ENCODE measurements around the gene PSMD3. TPM values are rescaled to one million over a fixed set of nuclear protein-coding genes. Genes with fewer than 3 reads are reported as not detected.
A peak's percentile ranks its signal among the peaks of the same experiment; 100 is the strongest.
"Not testable (repeated sequence)": the region's sequence is repeated elsewhere in the genome, so short reads cannot be mapped to it uniquely, and the experiment has no call there.

PSMD3 gene
- total and polyA plus RNA-seq, 5 donors = 80.0 to 85.8 (median 81.6) TPM

GRCh38 chr17:39944393-39944711, 36.3 kb upstream of the PSMD3 start:
- Histone ChIP-seq H3K27me3 (ENCODE audit: control insufficient read depth, insufficient read depth) (no peaks in the 10 kb centered on the region), H3K27ac (ENCODE audit: low read length) (no peak overlapping the region), H3K9me3 (ENCODE audit: control insufficient read depth, low read length) (no peaks in the 10 kb centered on the region), H3K4me3 (ENCODE audit: low read length) (no peak overlapping the region), H3K4me1 (ENCODE audit: control insufficient read depth, insufficient read depth, low read length) (no peaks in the 10 kb centered on the region)
- no peak for DNase-seq
- ATAC-seq = no peak
- intact Hi-C loops (cut with DNase I) = no loop called here
- WGBS = 78% methylated on average over 16 of the region's 16 CpGs

GRCh38 chr17:39946551-39947330, 33.9 kb upstream of the PSMD3 start:
- intact Hi-C loops (cut with DNase I) = no loop called here
- H3K9me3 ChIP-seq (ENCODE audit: control insufficient read depth, low read length) = no peaks in the 10 kb centered on the region
- DNase-seq = peak in 2 of 3 donors; percentile 65 to 75
- 66% methylated on average over 15 of the region's 15 CpGs for WGBS
- no peak overlapping the region for H3K4me3 ChIP-seq (ENCODE audit: low read length)
- no peak overlapping the region for H3K27ac ChIP-seq (ENCODE audit: low read length)
- H3K27me3 ChIP-seq (ENCODE audit: control insufficient read depth, insufficient read depth) = no peaks in the 10 kb centered on the region
- no peaks in the 10 kb centered on the region for H3K4me1 ChIP-seq (ENCODE audit: control insufficient read depth, insufficient read depth, low read length)
- peak in 1 of 2 donors; percentile 10 for ATAC-seq

GRCh38 chr17:39948489-39948828, 32.1 kb upstream of the PSMD3 start:
- ATAC-seq; intact Hi-C loops (cut with DNase I); H3K4me3 ChIP-seq (ENCODE audit: low read length); H3K4me1 ChIP-seq (ENCODE audit: control insufficient read depth, insufficient read depth, low read length); H3K27me3 ChIP-seq (ENCODE audit: control insufficient read depth, insufficient read depth); H3K27ac ChIP-seq (ENCODE audit: low read length); H3K9me3 ChIP-seq (ENCODE audit: control insufficient read depth, low read length); DNase-seq: not testable (repeated sequence)
- WGBS = 72% methylated on average over 5 of the region's 5 CpGs

GRCh38 chr17:39949028-39949427, 31.6 kb upstream of the PSMD3 start:
- intact Hi-C loops (cut with DNase I) = no loop called here
- 82% methylated on average over 2 of the region's 2 CpGs for WGBS
- no peaks in the 10 kb centered on the region for H3K9me3 ChIP-seq (ENCODE audit: control insufficient read depth, low read length)
- ATAC-seq = no peak
- H3K27ac ChIP-seq (ENCODE audit: low read length) = no peak overlapping the region
- no peaks in the 10 kb centered on the region for H3K27me3 ChIP-seq (ENCODE audit: control insufficient read depth, insufficient read depth)
- DNase-seq = no peak
- no peaks in the 10 kb centered on the region for H3K4me1 ChIP-seq (ENCODE audit: control insufficient read depth, insufficient read depth, low read length)
- H3K4me3 ChIP-seq (ENCODE audit: low read length) = no peak overlapping the region

- intact Hi-C loops (cut with DNase I) = loop anchor here in 1 of 4 donors (10.0 kb wide), 1 partner anchor 64 kb away; the partner anchor contains the start of gene CSF3
- no peak for ATAC-seq
- Histone ChIP-seq H3K9me3 (ENCODE audit: control insufficient read depth, low read length) (no peaks in the 10 kb centered on the region), H3K27ac (ENCODE audit: low read length) (no peak overlapping the region), H3K4me3 (ENCODE audit: low read length) (no peak overlapping the region), H3K27me3 (ENCODE audit: control insufficient read depth, insufficient read depth) (no peaks in the 10 kb centered on the region), H3K4me1 (ENCODE audit: control insufficient read depth, insufficient read depth, low read length) (no peaks in the 10 kb centered on the region)
- 50% methylated on average over 5 of the region's 5 CpGs for WGBS
- DNase-seq = peak; percentile 40 to 63 (median 62)
These were observed 29.7 kb upstream of the PSMD3 start for GRCh38 chr17:39950871-39951348.

- Histone ChIP-seq H3K9me3 (ENCODE audit: control insufficient read depth, low read length) (no peaks in the 10 kb centered on the region), H3K27me3 (ENCODE audit: control insufficient read depth, insufficient read depth) (no peaks in the 10 kb centered on the region), H3K4me1 (ENCODE audit: control insufficient read depth, insufficient read depth, low read length) (no peaks in the 10 kb centered on the region), H3K27ac (ENCODE audit: low read length) (no peak overlapping the region), H3K4me3 (ENCODE audit: low read length) (no peak overlapping the region)
- peak in 1 of 2 donors; percentile 0 for ATAC-seq
- WGBS = 61% methylated on average over 22 of the region's 22 CpGs
- DNase-seq = peak; percentile 39 to 69 (median 63)
- intact Hi-C loops (cut with DNase I) = loop anchor here in 1 of 4 donors (10.0 kb wide), 1 partner anchor 63 kb away; the partner anchor contains the start of gene CSF3
These were observed 28.5 kb upstream of the PSMD3 start for GRCh38 chr17:39951924-39952679.

- DNase-seq (peak; percentile 98 to 99 (median 99)), ATAC-seq (peak; percentile 96)
- H3K27ac ChIP-seq (ENCODE audit: low read length) = peak overlapping the region; percentile 1
- peak overlapping the region; percentile 11 for H3K4me3 ChIP-seq (ENCODE audit: low read length)
- H3K27me3 ChIP-seq (ENCODE audit: control insufficient read depth, insufficient read depth) = no peaks in the 10 kb centered on the region
- WGBS = under 1% methylated on average over 55 of the region's 55 CpGs
- intact Hi-C loops (cut with DNase I) = loop anchor here in 1 of 4 donors (10.0 kb wide), 1 partner anchor 62 kb away; the partner anchor contains the start of gene CSF3
- no peaks in the 10 kb centered on the region for H3K4me1 ChIP-seq (ENCODE audit: control insufficient read depth, insufficient read depth, low read length)
- H3K9me3 ChIP-seq (ENCODE audit: control insufficient read depth, low read length) = no peaks in the 10 kb centered on the region
These were observed 27.7 kb upstream of the PSMD3 start for GRCh38 chr17:39952680-39953470.

- Histone ChIP-seq H3K4me3 (ENCODE audit: low read length) (peak overlapping the region; percentile 11), H3K27me3 (ENCODE audit: control insufficient read depth, insufficient read depth) (no peaks in the 10 kb centered on the region), H3K4me1 (ENCODE audit: control insufficient read depth, insufficient read depth, low read length) (no peaks in the 10 kb centered on the region), H3K27ac (ENCODE audit: low read length) (peak overlapping the region; percentile 1), H3K9me3 (ENCODE audit: control insufficient read depth, low read length) (no peaks in the 10 kb centered on the region)
- DNase-seq (no peak), ATAC-seq (no peak)
- 36% methylated on average over 9 of the region's 9 CpGs for WGBS
- intact Hi-C loops (cut with DNase I) = loop anchor here in 1 of 4 donors (10.0 kb wide), 1 partner anchor 61 kb away; the partner anchor contains the start of gene CSF3
These were observed 27.1 kb upstream of the PSMD3 start for GRCh38 chr17:39953471-39953888.

- Histone ChIP-seq H3K27ac (ENCODE audit: low read length) (no peak overlapping the region), H3K9me3 (ENCODE audit: control insufficient read depth, low read length) (no peaks in the 10 kb centered on the region), H3K4me1 (ENCODE audit: control insufficient read depth, insufficient read depth, low read length) (no peaks in the 10 kb centered on the region), H3K27me3 (ENCODE audit: control insufficient read depth, insufficient read depth) (no peaks in the 10 kb centered on the region), H3K4me3 (ENCODE audit: low read length) (no peak overlapping the region)
- intact Hi-C loops (cut with DNase I) = loop anchor here in 1 of 4 donors (10.0 kb wide), 1 partner anchor 60 kb away; the partner anchor contains the start of gene CSF3
- ATAC-seq = no peak
- 62% methylated on average over 4 of the region's 4 CpGs for whole genome bisulfite sequencing
- DNase-seq = no peak
These were observed 25.7 kb upstream of the PSMD3 start for GRCh38 chr17:39954876-39955275.

- WGBS = 81% methylated on average over 4 of the region's 4 CpGs
- DNase-seq = no peak
- Histone ChIP-seq H3K4me3 (ENCODE audit: low read length) (no peak overlapping the region), H3K27ac (ENCODE audit: low read length) (no peak overlapping the region), H3K9me3 (ENCODE audit: control insufficient read depth, low read length) (no peaks in the 10 kb centered on the region), H3K27me3 (ENCODE audit: control insufficient read depth, insufficient read depth) (no peaks in the 10 kb centered on the region), H3K4me1 (ENCODE audit: control insufficient read depth, insufficient read depth, low read length) (no peaks in the 10 kb centered on the region)
- intact Hi-C loops (cut with DNase I) = loop anchor here in 1 of 4 donors (10.0 kb wide), 1 partner anchor 59 kb away; the partner anchor contains the start of gene CSF3
- ATAC-seq = no peak
These were observed 24.8 kb upstream of the PSMD3 start for GRCh38 chr17:39955726-39956225.
